CD14-positive monocyte (primary cell): ENCODE measurements around the gene WDR72. TPM values are rescaled to one million over a fixed set of nuclear protein-coding genes. Genes with fewer than 3 reads are reported as not detected.

ENCODE experiments used
- DNase-seq, 3 donors: peaks; one replicate each; pipeline ENCODE4 v3.0.0-alpha.2; 2011 to 2022
- H2AFZ ChIP-seq: 2 replicates; pipeline ENCODE4 v1.6.0; 2012; ENCODE audit warnings: mild to moderate bottlenecking, low read depth, low read length, inconsistent platforms; ENCODE audit not compliant: insufficient read depth, poor library complexity, severe bottlenecking
- H3K27ac ChIP-seq, 2 donors: 1 replicate in 1 of 2; 2 replicates in 1 of 2; pipeline ENCODE4 v1.5.1; 2012 to 2013; ENCODE audit warnings: low read length in 2 of 2, control low read depth in 1 of 2, inconsistent platforms in 1 of 2, low read depth in 1 of 2, mild to moderate bottlenecking in 1 of 2
- H3K27me3 ChIP-seq, 2 donors: one replicate each; pipeline versions ENCODE4 v1.6.0 to v1.6.1; 2011 to 2013; ENCODE audit warnings: low read length in 2 of 2; ENCODE audit not compliant: control insufficient read depth in 2 of 2, insufficient read depth in 2 of 2
- H3K36me3 ChIP-seq, 2 donors: replicated peaks in 1 of 2; 1 replicate in 1 of 2; 2 replicates in 1 of 2; pipeline versions ENCODE4 v1.5.1 to v1.6.1; 2012 to 2013; ENCODE audit warnings: low read length in 2 of 2, control low read depth in 1 of 2, inconsistent platforms in 1 of 2, mild to moderate bottlenecking in 1 of 2; ENCODE audit not compliant: insufficient read depth in 2 of 2, control insufficient read depth in 1 of 2
- H3K4me1 ChIP-seq, 2 donors: 1 replicate in 1 of 2; 2 replicates in 1 of 2; pipeline versions ENCODE4 v1.5.1 to v1.6.1; 2012 to 2013; ENCODE audit warnings: low read length in 2 of 2, control low read depth in 1 of 2, inconsistent platforms in 1 of 2, mild to moderate bottlenecking in 1 of 2, moderate library complexity in 1 of 2; ENCODE audit not compliant: insufficient read depth in 2 of 2, control insufficient read depth in 1 of 2
- H3K4me2 ChIP-seq: replicated peaks from 2 replicates; pipeline ENCODE3; 2012; ENCODE audit warnings: low read length, moderate library complexity, mild to moderate bottlenecking; ENCODE audit not compliant: poor library complexity, severe bottlenecking; ENCODE audit errors: extremely low read depth
- H3K4me3 ChIP-seq, 3 experiments: fragments of 200-600 bp in 1 of 3; sonication (generic) in 1 of 3; replicated peaks in 1 of 3; 1 replicate in 2 of 3; 2 replicates in 1 of 3; pipeline ENCODE4 v1.5.1; 2011 to 2013; ENCODE audit warnings: low read length in 3 of 3, mild to moderate bottlenecking in 3 of 3, control low read depth in 2 of 3, low read depth in 2 of 3, inconsistent platforms in 1 of 3, moderate library complexity in 1 of 3
- H3K79me2 ChIP-seq: 2 replicates; pipeline ENCODE4 v1.6.0; 2012; ENCODE audit warnings: mild to moderate bottlenecking, control low read depth, inconsistent platforms, low read length, moderate library complexity; ENCODE audit not compliant: insufficient read depth
- H3K9ac ChIP-seq: 2 replicates; pipeline ENCODE4 v1.6.0; 2017; ENCODE audit warnings: low read length, mild to moderate bottlenecking; ENCODE audit not compliant: insufficient read depth, poor library complexity, severe bottlenecking
- H3K9me3 ChIP-seq, 2 donors: replicated peaks in 1 of 2; 1 replicate in 1 of 2; 2 replicates in 1 of 2; pipeline versions ENCODE4 v1.5.1 to v1.6.1; 2012 to 2013; ENCODE audit warnings: low read length in 2 of 2, control low read depth in 1 of 2; ENCODE audit not compliant: control insufficient read depth in 1 of 2, insufficient read depth in 1 of 2
- H4K20me1 ChIP-seq: 2 replicates; pipeline ENCODE4 v1.6.0; 2012; ENCODE audit warnings: mild to moderate bottlenecking, low read length, control low read depth, moderate library complexity; ENCODE audit not compliant: insufficient read depth
- H3K27ac Mint-ChIP-seq, 7 donors: one replicate each; pipeline ENCODE4 v1.8.0; 2020; ENCODE audit warnings: mild to moderate bottlenecking in 7 of 7, mixed read lengths in 7 of 7, moderate library complexity in 6 of 7, inconsistent platforms in 2 of 7
- H3K27me3 Mint-ChIP-seq, 3 donors: one replicate each; pipeline ENCODE4 v1.8.0; 2021 to 2022; ENCODE audit warnings: low read depth in 3 of 3, mild to moderate bottlenecking in 3 of 3, mixed read lengths in 3 of 3, moderate library complexity in 3 of 3, inconsistent platforms in 1 of 3
- H3K36me3 Mint-ChIP-seq, 2 donors: one replicate each; pipeline ENCODE4 v1.8.0; 2020; ENCODE audit warnings: mixed read lengths in 2 of 2, inconsistent platforms in 1 of 2, mild to moderate bottlenecking in 1 of 2
- H3K4me1 Mint-ChIP-seq: one replicate; pipeline ENCODE4 v1.8.0; 2020; ENCODE audit warnings: mild to moderate bottlenecking, mixed read lengths
- H3K4me3 Mint-ChIP-seq, 2 donors: one replicate each; pipeline ENCODE4 v1.8.0; 2020; ENCODE audit warnings: mild to moderate bottlenecking in 2 of 2, mixed read lengths in 2 of 2, moderate library complexity in 1 of 2
- H3K9me3 Mint-ChIP-seq, 7 donors: one replicate each; pipeline ENCODE4 v1.8.0; 2020 to 2022; ENCODE audit warnings: mixed read lengths in 7 of 7, mild to moderate bottlenecking in 6 of 7, moderate library complexity in 6 of 7, inconsistent platforms in 2 of 7
- whole genome bisulfite sequencing: methylation state at CpG from one replicate; pipeline ENCODE4 v1.1.5; 2013; ENCODE audit warnings: missing lambda C conversion rate; ENCODE audit not compliant: insufficient coverage; 5-methylcytosine and 5-hydroxymethylcytosine counted together
- intact Hi-C, 2 donors: fragments of 100-400 bp; cut with micrococcal nuclease; formaldehyde crosslinking; loops; one replicate each; pipeline versions ENCODE4 v1.15.0 to v1.15.1; 2023
- polyA plus RNA-seq, 3 donors: library from polyadenylated mRNA; depleted of rRNA in 1 of 3; unstranded in 2 of 3; stranded (reverse) in 1 of 3; fragments of 300-500 nt in 2 of 3; fragments of >200 nt in 1 of 3; fragmentation: Illumina TruSeq in 2 of 3; gene quantifications; 1 replicate in 2 of 3; 2 replicates in 1 of 3; pipeline ENCODE4 v1.2.3, GENCODE V29; 2012 to 2021
- TF ChIP-seq, protein P1 (sequence below): fragments of 200-600 bp; IDR thresholded peaks from one replicate; pipeline ENCODE4 v1.8.0; 2022; ENCODE audit warnings: antibody characterized with exemption, mild to moderate bottlenecking

The WDR72 gene
- polyA plus RNA-seq, 3 donors: not detected

- no peak for DNase-seq
- H3K79me2 ChIP-seq: no peaks in the 10 kb centered on the region
- H3K4me1 ChIP-seq: no peaks in the 10 kb centered on the region
- no peak overlapping the region for H3K9ac ChIP-seq
- no peaks in the 10 kb centered on the region for H3K27me3 ChIP-seq
- Mint-ChIP-seq H3K36me3 (no peaks in the 10 kb centered on the region), H3K9me3 (peaks cover 1 to 14% (median 7%) of the 10 kb centered on the region in 7 donors), H3K27ac (no peak overlapping the region), H3K4me3 (no peak overlapping the region), H3K4me1 (no peaks in the 10 kb centered on the region), H3K27me3 (peaks cover 0 to 2% (median 2%) of the 10 kb centered on the region in 3 donors)
- H2AFZ ChIP-seq: no peak overlapping the region
- H3K4me2 ChIP-seq: no peak overlapping the region
- H3K27ac ChIP-seq: no peak overlapping the region
- WGBS: 100% methylated on average over 2 of the region's 2 CpGs
- H3K9me3 ChIP-seq: peaks cover 0 to 4% of the 10 kb centered on the region in 2 donors
- TF ChIP-seq, protein P1, sequence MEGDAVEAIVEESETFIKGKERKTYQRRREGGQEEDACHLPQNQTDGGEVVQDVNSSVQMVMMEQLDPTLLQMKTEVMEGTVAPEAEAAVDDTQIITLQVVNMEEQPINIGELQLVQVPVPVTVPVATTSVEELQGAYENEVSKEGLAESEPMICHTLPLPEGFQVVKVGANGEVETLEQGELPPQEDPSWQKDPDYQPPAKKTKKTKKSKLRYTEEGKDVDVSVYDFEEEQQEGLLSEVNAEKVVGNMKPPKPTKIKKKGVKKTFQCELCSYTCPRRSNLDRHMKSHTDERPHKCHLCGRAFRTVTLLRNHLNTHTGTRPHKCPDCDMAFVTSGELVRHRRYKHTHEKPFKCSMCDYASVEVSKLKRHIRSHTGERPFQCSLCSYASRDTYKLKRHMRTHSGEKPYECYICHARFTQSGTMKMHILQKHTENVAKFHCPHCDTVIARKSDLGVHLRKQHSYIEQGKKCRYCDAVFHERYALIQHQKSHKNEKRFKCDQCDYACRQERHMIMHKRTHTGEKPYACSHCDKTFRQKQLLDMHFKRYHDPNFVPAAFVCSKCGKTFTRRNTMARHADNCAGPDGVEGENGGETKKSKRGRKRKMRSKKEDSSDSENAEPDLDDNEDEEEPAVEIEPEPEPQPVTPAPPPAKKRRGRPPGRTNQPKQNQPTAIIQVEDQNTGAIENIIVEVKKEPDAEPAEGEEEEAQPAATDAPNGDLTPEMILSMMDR: no peak
- no peak overlapping the region for H3K4me3 ChIP-seq
- intact Hi-C loops: no loop called here
- H3K36me3 ChIP-seq: no peaks in the 10 kb centered on the region
- H4K20me1 ChIP-seq: no peaks in the 10 kb centered on the region
Observed at GRCh38 chr15:53506370-53506769, 253.1 kb downstream of the WDR72 start.

DNA sequence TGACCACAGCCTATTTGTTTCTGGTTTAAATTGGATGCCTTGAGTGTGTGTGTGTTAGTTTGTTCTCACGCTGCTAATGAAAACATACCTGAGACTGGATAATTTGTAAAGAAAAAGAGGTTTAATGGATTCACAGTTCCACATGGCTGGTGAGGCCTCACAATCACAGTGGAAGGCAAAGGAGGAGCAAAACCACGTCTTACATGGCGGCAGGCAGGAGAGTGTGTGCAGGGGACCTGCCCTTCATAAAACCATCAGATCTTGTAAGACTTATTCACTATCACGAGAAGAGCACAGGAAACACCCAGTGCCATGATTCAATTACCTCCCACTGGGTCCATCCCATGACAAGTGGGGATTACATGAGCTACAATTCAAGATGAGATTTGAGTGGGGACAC, 260.5 kb downstream of the WDR72 start:
- TF ChIP-seq, protein P1: no peak
- WGBS: 100% methylated on average over 3 of the region's 4 CpGs

More for the DNA sequence above, 260.5 kb downstream of the WDR72 start:
- Histone ChIP-seq H3K27me3 (no peaks in the 10 kb centered on the region), H2AFZ (no peak overlapping the region), H3K4me1 (no peaks in the 10 kb centered on the region), H4K20me1 (no peaks in the 10 kb centered on the region), H3K9me3 (no peaks in the 10 kb centered on the region), H3K4me3 (no peak overlapping the region), H3K27ac (no peak overlapping the region), H3K79me2 (no peaks in the 10 kb centered on the region), H3K4me2 (no peak overlapping the region), H3K9ac (no peak overlapping the region), H3K36me3 (no peaks in the 10 kb centered on the region)
- Mint-ChIP-seq H3K9me3 (peaks cover 0 to 14% (median 5%) of the 10 kb centered on the region in 7 donors), H3K27ac (no peak overlapping the region), H3K4me3 (no peak overlapping the region), H3K36me3 (no peaks in the 10 kb centered on the region), H3K4me1 (no peaks in the 10 kb centered on the region), H3K27me3 (peaks cover 0 to 2% (median 0%) of the 10 kb centered on the region in 3 donors)
- DNase-seq: no peak
- intact Hi-C loops: no loop called here
